HG03045 (cell line): ENCODE data around the gene DNAJC8.

Experiments used
- ATAC-seq: cut with Tn5 transposase; IDR thresholded peaks from one replicate; pipeline ENCODE4 v1.9.1; 2021; ENCODE audit warnings: mild to moderate bottlenecking, moderate library complexity; ENCODE audit not compliant: unreplicated experiment

The DNAJC8 gene

DNA sequence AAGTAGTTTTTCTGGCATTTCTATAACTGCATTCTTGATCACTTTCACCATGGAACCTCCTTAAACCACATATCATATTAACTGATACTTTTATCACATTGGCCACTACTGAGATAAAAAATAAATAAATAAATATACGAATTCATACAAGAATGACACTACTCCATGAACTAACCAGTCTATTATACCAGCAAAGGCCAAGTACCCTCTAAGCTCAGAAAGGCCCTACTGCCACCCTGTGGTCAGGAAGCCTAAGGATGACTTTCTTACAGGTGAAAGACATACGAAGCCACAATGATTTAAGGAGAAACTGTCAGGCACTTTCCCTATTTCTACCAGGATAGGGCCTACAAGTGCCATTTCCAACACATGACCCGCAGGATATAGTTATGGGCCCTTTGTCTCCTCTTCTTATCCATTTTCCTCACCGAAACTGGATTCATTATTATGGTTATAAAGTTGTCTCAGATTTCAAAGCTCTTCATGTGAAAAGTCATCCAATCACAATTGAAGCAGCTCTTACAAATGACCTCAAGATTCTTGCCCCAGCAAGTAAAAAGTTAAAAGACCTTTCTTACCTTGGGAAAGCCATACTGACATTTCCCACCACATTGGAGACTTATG, 23.9 kb downstream of the DNAJC8 start:
- ATAC-seq: no peak

GRCh38 chr1:28205243-28205642, 27.6 kb downstream of the DNAJC8 start:
- ATAC-seq: no peak

DNA sequence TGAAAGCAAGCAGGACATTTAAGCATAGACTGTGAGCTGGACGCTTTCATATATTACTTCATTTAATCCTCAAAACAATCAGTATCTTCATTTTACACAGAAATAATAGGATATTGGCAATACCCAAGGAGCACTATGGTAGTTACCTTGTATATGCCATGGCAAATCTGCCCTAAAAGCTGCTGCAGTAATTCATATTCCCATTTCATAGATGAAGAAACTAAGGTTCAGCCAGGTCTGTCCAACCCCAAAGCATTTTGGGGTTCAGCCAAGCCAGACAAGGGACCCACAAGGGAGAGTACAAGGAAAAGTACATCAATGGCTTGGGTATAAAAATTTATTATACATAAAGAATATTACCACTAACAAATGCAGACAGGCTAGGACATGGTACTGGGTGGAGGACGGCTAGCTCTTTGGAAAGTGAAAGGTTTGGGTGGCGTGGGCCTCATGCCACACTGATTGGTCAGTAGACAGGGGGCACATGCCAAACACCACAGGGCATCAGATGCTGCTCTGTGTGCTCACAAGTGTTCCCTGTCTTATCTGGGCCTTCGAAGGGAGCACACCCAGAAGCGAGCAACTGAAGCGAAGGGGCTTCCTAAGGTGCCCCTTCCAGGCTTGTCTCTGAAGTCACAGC, 32.5 kb downstream of the DNAJC8 start:
- no peak for ATAC-seq

- ATAC-seq: peak; percentile 77
Measured at GRCh38 chr1:28199328-28200233, 33.2 kb downstream of the DNAJC8 start.

- ATAC-seq: no peak
Measured at GRCh38 chr1:28197682-28198415, 35.0 kb downstream of the DNAJC8 start.

GRCh38 chr1:28196330-28196729, 36.5 kb downstream of the DNAJC8 start:
- no peak for ATAC-seq

DNA sequence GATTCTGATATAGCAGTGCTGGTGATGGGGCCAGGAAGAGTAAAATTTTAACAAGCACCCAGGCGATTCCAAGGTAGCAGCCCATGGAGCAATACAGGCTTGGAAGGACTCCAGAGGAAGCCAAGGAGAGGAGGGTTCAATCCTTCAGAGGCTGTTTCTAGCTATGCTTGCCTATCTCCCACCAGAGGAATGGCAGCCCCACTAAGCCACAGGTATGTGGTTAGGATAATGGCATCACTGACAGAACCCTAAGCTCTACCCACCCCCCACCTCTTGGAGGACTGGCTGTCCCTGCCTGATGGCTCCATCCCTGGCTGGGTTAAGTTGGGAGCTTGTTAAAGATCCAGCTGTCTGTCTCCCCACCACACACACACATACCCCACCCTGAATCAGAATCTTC, 37.0 kb downstream of the DNAJC8 start:
- ATAC-seq: no peak

GRCh38 chr1:28194326-28195035, 38.3 kb downstream of the DNAJC8 start:
- no peak for ATAC-seq

- no peak for ATAC-seq
Measured at GRCh38 chr1:28193701-28194161, 39.1 kb downstream of the DNAJC8 start.

- ATAC-seq: no peak
Measured at GRCh38 chr1:28190996-28191645, 41.7 kb downstream of the DNAJC8 start.

GRCh38 chr1:28190337-28190979, 42.4 kb downstream of the DNAJC8 start:
- ATAC-seq: no peak

DNA sequence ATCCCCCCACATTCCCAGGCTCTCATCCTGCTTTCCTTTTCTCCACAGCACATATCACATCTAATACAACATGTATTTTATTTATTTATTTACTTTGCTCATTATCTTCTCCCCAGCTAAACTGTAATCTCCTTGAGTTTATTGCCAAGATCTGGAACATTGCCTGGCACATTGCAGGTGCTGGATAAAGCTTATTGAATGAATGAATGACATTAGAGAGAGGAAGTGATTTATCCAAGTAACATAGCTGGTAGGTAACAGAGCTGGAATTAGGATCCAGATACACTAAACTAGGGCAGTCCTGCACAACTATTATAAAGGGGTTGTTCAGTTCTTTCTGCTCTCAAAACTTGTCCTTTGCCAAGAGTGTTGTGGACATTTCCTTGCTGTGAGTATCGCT, 47.8 kb downstream of the DNAJC8 start:
- no peak for ATAC-seq

DNA sequence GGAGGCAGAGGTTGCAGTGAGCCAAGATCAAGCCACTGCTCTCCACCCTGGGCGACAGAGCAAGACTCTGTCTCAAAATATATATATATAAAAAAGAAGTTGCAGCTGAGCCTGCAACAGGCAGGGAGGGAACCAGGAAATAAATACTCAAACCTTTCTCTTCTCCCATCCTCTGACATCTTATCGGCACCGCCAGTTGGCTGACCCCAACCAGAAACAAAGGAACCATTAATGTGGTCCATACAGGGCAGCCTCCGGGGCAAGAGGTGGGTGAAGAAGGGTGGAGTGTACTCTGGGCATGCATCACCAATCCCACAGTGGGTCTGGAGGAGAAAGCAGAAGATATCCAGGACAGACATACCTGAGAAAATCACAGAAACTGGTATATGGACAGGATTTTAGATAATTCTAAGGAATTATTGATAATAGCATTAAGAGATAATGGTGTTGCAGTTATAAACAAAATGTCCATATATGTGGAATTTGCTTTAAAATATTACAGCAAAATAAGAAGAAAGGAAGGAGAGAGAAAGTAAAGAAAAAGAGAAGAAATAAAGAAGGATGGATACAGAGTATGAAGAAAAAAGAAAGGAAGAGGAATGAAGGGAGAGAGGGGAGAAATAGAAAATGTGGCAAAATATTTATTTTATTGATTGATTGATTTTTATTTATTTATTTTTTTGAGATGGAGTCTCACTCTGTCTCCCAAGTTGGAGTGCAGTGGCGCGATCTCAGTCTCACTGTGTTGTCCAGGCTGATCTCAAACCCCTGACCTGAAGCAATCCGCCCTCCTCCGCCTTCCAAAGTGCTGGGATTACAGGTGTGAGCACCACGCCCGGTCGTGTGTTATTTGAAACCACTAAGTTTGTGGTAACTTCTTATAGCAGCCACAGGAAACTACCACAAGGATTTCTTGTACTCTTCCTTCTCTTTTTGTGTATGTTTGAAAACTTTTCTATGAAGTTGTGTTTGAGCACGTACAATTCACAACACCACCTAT, 52.2 kb downstream of the DNAJC8 start:
- ATAC-seq: no peak

DNA sequence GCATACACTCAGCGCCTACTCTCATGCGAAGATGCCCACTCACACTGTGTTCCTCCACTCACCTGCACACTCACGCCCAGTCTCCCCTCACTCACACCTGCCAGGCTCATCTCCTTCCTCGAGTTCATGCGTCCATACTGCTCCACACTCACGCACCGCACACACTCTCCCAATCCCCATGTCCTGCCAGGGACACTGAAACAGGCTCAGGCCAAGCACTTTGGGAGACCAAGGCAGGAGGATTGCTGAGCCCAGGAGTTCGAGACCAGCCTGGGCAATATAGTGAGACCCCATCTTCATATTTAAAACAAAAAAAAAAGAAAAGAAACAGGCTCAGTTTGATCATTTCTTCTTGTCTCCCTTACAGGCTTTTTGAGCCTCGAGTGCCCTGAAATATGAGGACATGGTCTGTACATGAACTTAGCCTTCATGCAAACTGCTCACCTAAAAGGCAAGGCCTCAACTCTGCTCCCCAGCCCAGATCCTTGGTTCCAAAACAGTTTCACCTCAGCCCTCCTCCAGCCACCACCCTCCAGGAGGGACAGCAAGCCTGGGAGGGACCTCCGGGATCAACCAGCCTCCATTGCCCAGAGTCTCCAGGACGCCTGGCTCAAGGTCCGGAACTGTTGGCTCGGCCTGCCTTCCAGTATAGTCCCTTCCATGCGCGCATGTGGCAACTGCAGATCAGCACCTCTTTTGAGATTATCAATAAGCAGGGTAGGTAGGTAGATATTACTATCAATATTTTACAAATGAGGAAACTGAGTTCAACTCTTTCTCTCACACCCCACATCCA, 53.9 kb downstream of the DNAJC8 start:
- no peak for ATAC-seq

DNA sequence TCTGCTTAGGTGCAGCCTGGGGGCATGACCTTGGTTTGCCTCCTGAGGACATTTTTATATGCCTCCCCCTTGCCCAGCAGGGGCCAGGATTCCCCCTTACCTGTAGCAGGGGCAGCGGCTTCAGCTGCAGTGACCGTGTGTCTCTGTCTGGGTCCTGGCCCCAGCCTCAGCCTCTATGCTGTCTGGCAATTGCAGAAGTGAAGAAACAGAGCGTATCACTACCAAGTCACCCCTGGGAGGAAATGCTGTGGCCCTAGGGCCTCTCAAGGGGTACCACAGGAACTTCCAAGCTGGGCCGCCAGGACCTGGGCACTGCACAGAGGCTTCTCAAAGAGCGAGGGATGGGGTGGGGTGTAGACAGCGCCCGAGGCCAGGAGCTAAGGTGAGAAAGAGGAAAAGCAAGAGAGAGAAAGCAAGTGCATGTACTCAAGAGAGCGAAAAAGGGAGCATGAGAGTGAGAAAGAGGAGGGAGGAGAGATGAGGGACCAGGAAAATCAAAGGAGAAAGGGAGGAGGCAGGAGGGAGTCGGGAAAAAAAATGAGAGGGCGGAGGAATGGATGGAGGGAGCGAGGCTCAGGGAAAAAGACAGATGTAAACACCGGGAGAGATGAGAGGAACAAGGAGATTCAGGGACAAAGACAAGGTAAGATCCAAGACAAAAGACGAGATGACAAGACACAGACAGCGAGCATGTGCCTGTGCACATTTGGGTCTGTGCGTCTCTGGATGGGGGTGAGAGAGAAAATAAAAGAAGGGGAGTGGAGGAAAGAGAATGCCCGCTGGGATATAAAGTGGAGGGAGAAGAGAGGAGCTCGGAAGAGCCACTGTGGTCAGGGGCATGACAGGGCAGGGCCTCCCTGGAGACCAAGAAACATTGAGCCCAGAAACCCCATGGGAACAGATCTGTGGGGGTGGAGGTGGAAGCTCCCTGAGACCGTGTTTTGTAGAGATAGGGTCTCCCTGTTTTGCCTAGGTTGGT, 56.0 kb downstream of the DNAJC8 start, which contains the start of gene PTAFR:
Gene PTAFR (minus strand): TSS at position 199 of the 979 bp plus-strand sequence. CDS start 25,669 bp downstream, outside the sequence.
- ATAC-seq: no peak

- ATAC-seq: no peak
Measured at GRCh38 chr1:28175955-28176485, 56.8 kb downstream of the DNAJC8 start.
